HepG2 (cell line): ENCODE measurements around the gene GAS1. TPM values are rescaled to one million over a fixed set of nuclear protein-coding genes. Genes with fewer than 3 reads are reported as not detected.

Source experiments
- HMGA1 ChIP-seq: sonication (generic); formaldehyde crosslinking; conservative IDR thresholded peaks from 2 replicates; pipeline ENCODE4 v1.4.0; 2020; ENCODE audit warnings: missing genetic modification reagents
- TP53 ChIP-seq: sonication (generic); formaldehyde crosslinking; conservative IDR thresholded peaks from 2 replicates; pipeline ENCODE4 v1.4.0; 2020; ENCODE audit warnings: missing genetic modification reagents
- ZNF350 ChIP-seq: sonication (generic); formaldehyde crosslinking; IDR thresholded peaks from 2 replicates; pipeline ENCODE4 v1.4.0; 2020; ENCODE audit warnings: mild to moderate bottlenecking, low read depth, missing genetic modification reagents, borderline replicate concordance
- polyA plus RNA-seq, 8 experiments: library from polyadenylated mRNA; depleted of rRNA in 3 of 8; stranded (reverse) in 7 of 8; unstranded in 1 of 8; fragments of >200 nt; fragmentation: Illumina TruSeq in 4 of 8; extraction: Trizol in 4 of 8; gene quantifications; 2 replicates each; pipeline versions ENCODE4 v1.2.1 to v1.2.3, GENCODE V29; 2011 to 2016; ENCODE audit warnings: low read depth in 4 of 8, missing spikeins in 1 of 8, mixed read lengths in 1 of 8; ENCODE audit not compliant: insufficient read depth in 1 of 8
- total RNA-seq, 5 experiments: library from RNA; depleted of rRNA; stranded (reverse); fragments of >200 nt; fragmentation: Illumina TruSeq; extraction: Trizol; gene quantifications; 2 replicates each; pipeline ENCODE4 v1.2.3, GENCODE V29; 2016; ENCODE audit warnings: low read depth in 1 of 5
- TF ChIP-seq, protein P1 (sequence below): sonication (generic); formaldehyde crosslinking; IDR thresholded peaks from 2 replicates; pipeline ENCODE4 v1.5.0; 2020; ENCODE audit warnings: mild to moderate bottlenecking, missing genetic modification reagents
- TF ChIP-seq, protein P2 (sequence below): sonication (generic); formaldehyde crosslinking; IDR thresholded peaks from 2 replicates; pipeline ENCODE4 v1.4.0; 2020; ENCODE audit warnings: mild to moderate bottlenecking, missing genetic modification reagents
- TF ChIP-seq, protein P3 (sequence below), 2 experiments: fragments of 450-650 bp in 1 of 2; sonication (generic) in 1 of 2; formaldehyde crosslinking; IDR thresholded peaks; 2 replicates each; pipeline versions ENCODE4 v1.5.0 to v1.8.0; 2020 to 2022; ENCODE audit warnings: mild to moderate bottlenecking in 1 of 2, missing genetic modification reagents in 1 of 2

GAS1 gene
- total and polyA plus RNA-seq, 2 of the 13 experiments (the other 11 are each of a cell fraction or from before 2014, with no cell fraction given) = not detected

DNA sequence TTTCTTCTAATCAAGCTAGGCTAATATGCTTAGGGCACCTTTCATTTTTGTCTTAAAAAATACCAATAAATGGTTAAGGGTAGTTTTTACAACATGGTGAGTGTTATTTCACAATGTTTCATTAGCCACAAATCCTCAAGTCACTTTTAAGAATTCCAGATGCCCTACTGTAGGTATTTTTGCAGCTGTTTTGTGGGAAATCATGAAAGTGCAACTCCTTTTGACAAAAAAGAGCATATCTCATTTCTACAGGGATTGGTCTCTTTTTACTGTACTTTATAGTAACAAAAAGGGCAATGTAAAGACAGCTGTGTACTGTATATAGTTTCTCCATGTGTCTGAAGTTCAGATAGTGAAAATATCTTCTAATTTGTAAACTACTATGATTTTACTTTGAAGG lies 28.3 kb upstream of the GAS1 start (continued):
- TF ChIP-seq, protein P1, sequence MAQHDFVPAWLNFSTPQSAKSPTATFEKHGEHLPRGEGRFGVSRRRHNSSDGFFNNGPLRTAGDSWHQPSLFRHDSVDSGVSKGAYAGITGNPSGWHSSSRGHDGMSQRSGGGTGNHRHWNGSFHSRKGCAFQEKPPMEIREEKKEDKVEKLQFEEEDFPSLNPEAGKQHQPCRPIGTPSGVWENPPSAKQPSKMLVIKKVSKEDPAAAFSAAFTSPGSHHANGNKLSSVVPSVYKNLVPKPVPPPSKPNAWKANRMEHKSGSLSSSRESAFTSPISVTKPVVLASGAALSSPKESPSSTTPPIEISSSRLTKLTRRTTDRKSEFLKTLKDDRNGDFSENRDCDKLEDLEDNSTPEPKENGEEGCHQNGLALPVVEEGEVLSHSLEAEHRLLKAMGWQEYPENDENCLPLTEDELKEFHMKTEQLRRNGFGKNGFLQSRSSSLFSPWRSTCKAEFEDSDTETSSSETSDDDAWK (CRISPR knock-in tag) = no peak
- TF ChIP-seq, protein P2, sequence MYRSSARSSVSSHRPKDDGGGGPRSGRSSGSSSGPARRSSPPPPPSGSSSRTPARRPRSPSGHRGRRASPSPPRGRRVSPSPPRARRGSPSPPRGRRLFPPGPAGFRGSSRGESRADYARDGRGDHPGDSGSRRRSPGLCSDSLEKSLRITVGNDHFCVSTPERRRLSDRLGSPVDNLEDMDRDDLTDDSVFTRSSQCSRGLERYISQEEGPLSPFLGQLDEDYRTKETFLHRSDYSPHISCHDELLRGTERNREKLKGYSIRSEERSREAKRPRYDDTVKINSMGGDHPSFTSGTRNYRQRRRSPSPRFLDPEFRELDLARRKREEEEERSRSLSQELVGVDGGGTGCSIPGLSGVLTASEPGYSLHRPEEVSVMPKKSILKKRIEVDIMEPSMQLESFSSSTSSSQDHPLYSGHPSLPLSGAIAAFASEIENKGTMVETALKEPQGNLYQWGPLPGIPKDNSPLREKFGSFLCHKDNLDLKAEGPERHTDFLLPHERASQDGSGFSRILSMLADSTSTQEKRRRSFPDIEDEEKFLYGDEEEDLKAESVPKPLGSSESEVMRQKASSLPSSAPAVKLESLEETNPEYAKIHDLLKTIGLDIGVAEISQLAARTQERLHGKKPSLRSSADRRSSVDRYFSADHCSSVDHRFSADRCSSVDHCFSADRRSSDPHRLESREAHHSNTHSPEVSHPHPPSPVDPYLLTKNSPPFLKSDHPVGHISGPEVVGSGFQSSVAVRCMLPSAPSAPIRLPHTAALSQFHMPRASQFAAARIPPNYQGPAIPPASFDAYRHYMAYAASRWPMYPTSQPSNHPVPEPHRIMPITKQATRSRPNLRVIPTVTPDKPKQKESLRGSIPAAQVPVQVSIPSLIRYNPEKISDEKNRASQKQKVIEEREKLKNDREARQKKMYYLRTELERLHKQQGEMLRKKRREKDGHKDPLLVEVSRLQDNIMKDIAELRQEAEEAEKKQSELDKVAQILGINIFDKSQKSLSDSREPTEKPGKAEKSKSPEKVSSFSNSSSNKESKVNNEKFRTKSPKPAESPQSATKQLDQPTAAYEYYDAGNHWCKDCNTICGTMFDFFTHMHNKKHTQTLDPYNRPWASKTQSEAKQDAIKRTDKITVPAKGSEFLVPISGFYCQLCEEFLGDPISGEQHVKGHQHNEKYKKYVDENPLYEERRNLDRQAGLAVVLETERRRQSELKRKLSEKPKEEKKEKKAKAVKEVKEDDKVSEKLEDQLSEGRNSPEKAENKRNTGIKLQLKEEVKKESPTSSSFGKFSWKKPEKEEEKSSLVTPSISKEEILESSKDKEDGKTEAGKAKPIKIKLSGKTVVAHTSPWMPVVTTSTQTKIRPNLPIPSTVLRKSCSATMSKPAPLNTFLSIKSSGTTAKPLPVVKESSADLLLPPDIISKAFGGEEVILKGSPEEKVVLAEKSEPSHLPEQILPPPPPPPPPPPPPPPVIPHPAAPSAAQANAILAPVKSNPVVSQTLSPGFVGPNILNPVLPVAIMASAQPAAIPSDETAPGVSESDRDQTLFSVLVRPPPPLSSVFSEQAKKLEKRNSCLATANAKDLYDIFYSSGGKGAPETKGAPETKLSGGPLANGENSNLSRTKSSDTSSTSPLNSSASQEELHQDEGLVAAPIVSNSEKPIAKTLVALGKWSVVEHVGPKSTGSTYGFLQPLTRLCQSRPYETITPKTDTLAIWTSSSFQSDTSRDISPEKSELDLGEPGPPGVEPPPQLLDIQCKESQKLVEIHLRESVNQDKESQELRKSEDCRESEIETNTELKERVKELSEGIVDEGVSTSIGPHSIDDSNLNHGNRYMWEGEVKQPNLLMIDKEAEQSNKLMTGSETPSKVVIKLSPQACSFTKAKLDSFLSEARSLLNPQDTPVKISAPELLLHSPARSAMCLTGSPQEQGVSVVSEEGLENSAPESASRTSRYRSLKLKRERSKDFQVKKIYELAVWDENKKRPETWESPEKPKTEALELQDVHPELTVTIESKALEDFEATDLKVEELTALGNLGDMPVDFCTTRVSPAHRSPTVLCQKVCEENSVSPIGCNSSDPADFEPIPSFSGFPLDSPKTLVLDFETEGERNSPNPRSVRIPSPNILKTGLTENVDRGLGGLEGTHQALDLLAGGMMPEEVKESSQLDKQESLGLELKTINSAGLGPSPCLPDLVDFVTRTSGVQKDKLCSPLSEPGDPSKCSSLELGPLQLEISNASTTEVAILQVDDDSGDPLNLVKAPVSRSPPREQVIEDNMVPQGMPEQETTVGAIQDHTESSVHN (CRISPR knock-in tag) = no peak
- TF ChIP-seq TP53 (CRISPR knock-in tag) = no peak
- TF ChIP-seq, protein P3, sequence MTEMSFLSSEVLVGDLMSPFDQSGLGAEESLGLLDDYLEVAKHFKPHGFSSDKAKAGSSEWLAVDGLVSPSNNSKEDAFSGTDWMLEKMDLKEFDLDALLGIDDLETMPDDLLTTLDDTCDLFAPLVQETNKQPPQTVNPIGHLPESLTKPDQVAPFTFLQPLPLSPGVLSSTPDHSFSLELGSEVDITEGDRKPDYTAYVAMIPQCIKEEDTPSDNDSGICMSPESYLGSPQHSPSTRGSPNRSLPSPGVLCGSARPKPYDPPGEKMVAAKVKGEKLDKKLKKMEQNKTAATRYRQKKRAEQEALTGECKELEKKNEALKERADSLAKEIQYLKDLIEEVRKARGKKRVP (CRISPR knock-in tag; IDR thresholded peaks at IDR 0.05) = no peak
- TF ChIP-seq ZNF350 (CRISPR knock-in tag) = no peak
- TF ChIP-seq HMGA1 = no peak
- TF ChIP-seq, all 625 proteins: peak for 0
